ENCODE results near the gene VAMP5.
A peak's percentile ranks its signal among the peaks of the same experiment; 100 is the strongest.
"Not testable (repeated sequence)": the region's sequence is repeated elsewhere in the genome, so short reads cannot be mapped to it uniquely, and the experiment has no call there.

The VAMP5 gene, protein sequence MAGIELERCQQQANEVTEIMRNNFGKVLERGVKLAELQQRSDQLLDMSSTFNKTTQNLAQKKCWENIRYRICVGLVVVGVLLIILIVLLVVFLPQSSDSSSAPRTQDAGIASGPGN

DNA sequence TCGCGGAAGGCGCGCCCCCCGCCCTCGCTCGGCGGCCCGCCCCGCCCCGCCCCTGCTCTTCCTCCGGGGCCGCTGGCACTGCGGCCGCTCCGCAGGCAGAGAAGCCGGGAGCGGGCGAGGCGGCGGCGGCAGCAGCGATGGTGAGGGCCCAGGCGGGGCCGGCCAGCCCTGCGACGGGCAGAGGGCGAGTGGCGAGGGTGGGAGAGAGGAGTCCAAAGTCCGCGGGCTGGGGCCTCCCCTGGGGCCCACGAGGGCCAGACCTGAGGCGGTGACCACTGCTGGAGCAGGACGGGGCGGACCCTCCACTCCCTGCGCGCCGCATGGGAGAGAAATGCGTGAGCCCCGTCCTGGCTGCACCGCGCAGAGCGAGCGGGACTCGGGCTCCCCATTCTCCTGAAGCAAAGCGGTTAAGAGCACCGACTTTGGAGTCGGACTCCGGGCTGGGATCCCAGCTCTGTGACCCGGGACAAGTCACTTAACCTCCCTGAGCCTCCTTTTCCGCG is at the start of gene VAMP5:
TSS of gene VAMP5 (plus strand) at position 78 of the 503 bp plus-strand sequence. CDS start at position 138, 60 bp downstream.
- no peak for DNase-seq

DNA sequence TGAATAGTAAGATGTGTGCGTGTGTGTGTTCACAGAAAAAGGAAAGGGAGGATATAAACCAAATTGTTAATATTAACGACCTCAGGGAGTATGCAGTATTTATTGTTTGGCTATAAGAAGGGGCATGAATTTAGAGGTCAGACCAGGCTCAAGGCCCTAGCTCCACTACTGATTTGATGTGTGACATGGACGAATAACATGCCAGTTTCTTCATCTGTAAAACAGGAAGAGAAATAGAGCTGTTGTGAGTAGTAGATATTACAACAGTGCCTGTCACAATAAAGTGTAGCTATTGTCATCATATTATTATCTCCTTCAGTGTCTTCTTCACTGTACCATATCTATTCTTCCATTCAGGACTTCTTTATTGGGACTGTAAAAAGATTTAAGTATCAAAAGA is 49.4 kb upstream of the VAMP5 start:
- DNase-seq: no peak

DNA sequence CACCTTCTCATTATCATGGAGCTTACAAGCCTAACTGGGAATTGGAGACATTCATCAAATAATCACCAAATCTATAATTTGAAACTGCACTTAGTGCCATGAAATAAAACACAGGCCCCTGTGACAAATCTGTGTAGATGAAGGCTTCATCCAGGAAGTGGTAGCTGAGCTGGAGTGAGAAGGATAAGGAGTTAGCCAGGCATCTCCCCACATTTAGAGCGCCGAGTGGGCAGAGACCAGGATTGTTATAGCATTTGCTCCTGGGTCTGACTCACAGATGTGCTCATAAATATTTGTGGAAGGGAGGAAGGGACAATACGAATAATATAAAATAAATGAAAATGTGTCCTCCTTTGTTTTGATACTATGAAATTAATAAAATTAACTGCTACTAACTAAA is 47.8 kb upstream of the VAMP5 start:
- DNase-seq: no peak

DNA sequence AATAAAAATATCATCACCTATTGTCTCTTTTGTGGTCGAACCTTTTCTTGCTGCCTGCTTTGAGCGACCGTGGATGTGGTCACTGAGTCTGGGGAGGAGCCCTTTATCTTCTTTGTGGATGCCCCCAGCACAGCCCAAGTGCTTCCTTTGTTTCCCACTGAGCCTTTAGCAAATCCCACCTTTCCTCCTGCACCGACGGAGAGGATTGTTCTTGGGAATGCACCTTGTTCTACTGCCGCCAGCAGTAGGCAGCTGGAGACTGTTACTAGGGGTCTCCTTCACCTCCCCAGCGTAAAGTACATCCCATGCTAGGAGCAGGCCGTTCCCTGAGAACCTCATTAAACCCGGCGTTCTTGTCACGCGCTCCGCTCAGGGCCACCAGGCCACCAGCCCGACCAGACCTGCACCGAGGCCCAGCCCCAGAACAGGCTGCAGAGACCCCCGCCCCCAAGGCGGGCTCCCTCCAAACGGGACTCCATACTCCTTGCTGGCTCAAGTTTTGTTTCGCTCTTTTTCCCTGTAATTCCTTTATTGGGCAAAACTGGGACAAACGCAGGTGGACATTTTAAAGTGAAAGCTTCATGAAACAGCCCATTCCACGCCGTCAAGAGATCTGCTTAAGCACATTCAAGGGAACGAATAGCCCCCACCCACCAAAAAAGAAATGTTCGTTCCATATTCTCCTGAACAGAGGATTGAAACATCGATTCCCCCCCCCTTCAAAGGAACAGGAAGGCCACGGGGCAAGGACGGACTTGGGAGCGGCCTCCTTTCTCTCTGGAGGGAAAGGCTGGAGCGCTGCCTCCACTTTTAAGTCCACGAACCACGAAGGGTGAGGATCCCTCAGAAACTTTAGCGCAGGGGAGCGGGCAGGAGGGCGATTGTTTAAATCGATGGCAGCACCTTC is 46.4 kb upstream of the VAMP5 start:
- peak; percentile 70 for DNase-seq

DNA sequence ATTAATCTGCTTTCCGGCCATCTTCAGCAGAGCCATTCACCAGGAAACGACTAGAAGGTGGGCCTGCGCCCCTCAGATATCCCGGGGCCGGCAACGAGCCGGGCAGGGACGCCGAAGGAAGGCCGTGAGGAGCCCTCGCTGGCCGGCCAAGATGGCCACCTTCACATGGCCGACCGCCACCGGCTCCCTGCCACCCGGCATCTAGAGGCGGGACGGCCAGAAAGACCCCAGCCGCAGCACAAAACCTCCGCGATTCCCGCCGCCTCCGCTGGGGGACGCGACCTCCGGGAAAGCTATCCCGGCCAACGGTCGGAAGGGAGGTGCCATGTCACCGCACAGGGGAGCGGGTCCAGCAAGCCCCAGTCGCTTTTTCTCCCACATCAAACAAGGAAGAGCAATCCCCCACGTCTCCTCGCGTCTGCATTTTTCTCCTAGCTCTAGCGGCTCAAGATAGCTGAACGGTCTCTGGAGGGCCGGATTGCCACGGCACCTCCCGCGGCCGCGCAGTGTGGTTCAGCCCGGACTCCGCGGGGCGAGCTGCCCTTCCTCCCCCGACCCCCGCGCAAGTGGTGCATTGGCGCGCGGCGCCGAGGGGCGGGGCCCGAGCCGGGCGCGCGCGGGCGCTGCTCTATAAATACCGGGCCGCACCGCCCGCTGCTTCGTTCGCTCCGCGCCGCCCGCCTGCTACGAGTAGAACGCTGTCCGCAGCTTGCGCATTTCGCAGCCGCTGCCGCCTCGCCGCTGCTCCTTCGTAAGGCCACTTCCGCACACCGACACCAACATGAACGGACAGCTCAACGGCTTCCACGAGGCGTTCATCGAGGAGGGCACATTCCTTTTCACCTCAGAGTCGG is 45.5 kb upstream of the VAMP5 start, which contains the start of gene MAT2A:
TSS of gene MAT2A (plus strand) at position 662 of the 854 bp plus-strand sequence. CDS start at position 782, 120 bp downstream.
- DNase-seq: peak; percentile 98

DNA sequence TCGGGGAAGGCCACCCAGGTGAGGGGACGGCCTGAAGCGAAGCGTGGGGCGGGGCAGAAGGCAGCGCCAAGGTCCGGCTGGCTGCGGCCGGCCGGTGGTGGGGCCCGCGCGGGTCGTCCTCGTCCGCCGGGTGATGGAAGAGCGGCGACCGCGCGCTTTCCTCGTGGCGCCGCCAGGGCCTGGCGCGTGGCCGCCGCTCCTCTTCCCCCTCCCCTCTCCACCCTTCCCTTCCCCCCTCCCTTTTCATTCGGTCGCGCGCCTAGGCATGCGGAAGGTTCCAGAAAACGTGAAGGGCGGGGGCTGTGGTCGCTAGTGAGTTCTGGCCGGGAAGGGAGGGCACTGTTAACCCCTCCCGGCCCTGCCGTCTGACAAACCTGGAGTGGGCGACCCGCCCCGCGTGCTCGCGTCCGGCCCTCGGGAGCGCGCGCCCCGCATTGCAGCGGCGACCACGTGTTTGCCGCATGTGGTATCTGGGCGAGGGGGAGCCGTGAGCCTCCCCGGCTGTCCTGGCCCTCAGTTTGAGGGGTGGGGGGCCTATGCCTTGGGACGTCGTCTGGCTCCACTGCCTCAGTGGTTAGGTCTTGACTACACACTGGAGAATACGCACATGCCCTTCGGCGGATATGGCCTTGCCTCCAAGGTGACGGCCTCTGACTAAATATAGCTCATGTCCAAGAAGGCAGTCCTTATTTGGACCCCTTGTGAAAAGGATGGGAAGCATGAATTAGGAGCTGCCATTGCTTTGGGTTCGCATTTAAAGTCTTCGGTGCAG is 44.7 kb upstream of the VAMP5 start:
- DNase-seq: peak; percentile 88

DNA sequence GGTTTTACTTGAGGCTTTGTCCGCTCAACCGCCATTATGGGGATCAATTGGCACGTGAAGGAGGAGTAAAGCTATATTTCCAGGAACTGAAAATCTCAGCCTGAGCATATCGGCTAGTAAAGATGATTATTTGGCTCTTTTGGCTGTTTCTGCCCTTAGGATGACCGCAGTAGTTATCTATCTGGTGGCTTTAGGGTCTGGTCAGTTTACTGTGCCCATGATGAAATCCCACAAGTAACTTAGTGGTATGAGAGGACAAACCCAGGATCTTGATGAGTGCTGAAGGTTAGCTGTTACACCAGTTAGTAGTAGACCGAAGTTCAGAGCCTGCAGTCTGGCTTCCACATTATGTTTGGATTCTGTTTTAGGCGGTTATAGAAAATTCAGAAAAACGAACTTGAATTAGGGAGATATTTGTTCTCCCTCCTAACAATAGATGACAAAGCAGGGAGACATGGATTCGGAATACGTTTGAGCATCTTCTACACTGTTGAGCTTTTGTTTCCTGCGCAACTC is 44.0 kb upstream of the VAMP5 start:
- no peak for DNase-seq

DNA sequence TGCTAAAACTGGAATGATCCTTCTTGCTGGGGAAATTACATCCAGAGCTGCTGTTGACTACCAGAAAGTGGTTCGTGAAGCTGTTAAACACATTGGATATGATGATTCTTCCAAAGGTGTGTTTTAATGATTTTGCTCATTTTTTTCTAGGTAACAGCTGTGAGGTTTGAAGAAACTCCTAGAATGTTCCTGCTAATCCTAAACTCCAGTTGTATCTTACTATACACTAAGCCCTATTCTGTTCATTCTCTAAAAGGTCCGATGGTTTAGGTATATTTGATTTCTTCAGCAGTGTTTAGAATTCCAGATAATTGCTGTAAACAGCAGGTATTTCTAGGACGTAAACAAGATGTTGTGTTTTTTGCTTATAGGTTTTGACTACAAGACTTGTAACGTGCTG is 43.0 kb upstream of the VAMP5 start:
- DNase-seq: no peak

DNA sequence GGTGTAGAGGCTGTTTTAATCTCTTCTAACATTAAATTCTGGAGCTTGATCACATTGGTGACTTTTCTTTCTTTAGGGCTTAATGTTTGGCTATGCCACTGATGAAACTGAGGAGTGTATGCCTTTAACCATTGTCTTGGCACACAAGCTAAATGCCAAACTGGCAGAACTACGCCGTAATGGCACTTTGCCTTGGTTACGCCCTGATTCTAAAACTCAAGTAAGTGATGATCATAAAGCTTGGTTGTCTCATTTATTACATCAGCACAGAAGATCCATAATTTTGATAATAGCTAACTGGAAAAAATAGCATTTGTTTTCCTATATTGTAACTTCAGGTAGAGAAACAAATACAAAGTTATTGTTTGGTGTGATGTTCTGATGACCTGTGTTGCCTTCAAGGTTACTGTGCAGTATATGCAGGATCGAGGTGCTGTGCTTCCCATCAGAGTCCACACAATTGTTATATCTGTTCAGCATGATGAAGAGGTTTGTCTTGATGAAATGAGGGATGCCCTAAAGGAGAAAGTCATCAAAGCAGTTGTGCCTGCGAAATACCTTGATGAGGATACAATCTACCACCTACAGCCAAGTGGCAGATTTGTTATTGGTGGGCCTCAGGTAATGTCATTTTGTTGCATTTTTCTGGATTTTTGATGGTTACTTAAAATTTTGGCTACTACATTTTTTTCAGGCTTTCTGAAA is 42.3 kb upstream of the VAMP5 start:
- no peak for DNase-seq

DNA sequence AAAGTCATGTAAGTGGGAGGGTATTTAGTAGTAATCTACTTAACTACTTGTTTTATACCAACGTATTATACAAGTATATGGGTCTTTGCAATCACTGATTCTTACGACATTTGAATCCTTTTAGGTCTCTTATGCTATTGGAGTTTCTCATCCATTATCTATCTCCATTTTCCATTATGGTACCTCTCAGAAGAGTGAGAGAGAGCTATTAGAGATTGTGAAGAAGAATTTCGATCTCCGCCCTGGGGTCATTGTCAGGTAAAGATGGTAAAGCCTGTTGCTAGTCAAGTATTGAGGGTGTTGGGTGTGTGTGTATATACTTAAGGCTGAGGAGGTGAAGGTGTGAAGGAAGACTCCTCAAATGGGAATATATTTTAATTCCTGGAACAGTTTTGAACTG is 41.5 kb upstream of the VAMP5 start:
- no peak for DNase-seq

DNA sequence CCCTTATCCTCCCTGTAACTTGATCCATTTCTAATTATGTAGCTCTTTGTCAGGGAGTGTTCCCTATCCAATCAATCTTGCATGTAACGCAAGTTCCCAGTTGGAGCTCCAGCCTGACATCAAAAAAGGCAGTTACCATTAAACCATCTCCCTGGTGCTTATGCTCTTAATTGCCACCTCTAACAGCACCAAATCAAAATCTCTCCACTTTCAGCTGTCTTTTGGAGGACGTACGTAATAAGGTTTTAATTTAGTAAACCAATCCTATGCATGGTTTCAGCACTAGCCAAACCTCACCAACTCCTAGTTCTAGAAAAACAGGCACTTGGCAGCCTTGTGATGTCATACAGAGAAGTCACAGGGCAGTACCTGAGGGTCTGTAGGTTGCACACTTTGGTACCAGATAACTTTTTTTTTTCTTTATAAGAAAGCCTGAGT is 40.0 kb upstream of the VAMP5 start:
- DNase-seq: not testable (repeated sequence)

DNA sequence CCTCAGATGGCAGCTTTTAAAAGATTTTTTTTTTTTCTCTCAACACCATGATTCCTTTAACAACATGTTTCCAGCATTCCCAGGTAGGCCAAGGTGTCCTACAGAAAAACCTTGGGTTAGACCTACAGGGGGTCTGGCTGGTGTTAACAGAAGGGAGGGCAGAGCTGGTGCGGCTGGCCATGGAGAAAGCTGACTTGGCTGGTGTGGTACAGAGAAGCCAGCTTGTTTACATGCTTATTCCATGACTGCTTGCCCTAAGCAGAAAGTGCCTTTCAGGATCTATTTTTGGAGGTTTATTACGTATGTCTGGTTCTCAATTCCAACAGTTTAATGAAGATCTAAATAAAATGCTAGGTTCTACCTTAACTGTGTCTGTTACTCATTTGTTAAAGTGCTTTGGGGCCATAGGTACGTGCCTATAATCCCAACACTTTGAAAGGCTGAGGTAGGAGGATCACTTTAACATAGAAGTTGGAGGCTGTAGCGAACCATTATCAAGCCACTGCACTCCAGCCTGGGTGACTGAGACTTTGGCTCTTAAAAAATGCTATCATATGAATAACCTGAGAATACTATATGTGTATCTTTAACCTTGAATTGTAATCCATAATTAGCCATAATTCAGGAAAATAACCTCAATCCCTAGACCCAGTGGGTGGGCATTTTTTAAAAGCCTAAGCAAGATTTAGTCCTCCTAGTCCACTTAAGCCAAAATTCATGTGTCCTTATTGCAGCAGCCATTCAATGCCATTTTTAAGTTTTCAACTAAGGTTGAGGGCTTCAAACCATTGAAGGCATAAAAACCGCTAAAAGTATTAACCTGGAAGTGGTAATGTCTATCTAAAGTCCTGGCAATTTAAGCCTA is 39.1 kb upstream of the VAMP5 start:
- not testable (repeated sequence) for DNase-seq

DNA sequence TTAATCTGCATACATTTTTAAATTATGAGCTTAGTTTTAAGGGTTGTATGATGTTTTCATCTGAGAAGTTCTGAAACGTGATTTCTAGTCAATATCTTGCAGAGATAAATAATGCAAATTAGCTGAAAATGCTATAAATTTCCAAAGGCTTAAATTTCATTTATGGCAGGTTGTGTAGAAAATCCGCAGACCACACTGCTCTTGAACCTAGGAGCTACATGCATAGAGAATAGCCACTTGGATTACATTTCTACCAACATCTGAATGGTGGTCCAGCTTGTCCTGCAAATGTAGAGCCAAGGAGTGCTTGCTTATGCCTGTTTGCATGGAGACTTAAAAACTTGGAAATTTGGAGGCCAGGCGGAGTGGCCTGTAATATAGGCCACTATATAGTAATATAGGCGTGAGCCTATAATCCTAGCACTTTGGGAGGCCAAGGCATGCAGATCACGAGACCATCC is 38.4 kb upstream of the VAMP5 start:
- no peak for DNase-seq

DNA sequence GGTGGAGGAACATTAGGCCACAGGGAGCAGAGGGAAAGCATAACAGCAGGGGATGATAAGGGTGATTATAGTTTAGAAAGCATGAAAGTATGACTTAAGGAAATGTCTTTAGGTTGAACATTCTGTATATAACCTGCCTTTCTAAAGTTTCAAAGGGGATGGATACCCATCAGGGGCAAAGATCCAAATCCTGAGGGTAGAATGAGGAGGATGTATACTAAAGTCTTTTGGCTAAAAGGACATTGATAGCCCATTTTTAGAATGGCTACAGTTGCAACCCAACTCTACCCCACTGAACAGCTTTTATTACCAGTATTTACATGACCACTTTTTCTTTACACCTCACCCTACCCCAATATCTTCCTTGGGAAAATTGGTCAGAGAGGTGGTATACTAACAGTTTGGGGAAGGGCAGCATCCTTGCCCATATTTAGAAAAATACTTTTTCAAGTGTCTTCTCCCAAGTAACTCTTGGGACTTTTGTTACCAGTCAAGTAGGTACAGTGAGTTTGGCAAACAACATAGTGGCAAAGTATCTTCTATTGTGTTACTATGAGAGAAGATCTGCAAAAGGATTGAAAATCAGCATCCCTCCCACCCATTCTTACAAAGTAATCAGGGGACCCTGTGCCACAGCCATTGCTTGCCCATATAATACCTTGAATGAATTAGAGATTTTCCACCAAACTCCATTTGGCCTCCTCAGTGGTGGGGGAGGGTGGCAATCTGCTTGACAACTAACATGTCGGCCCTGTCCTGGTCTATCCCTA is 37.0 kb upstream of the VAMP5 start:
- no peak for DNase-seq

DNA sequence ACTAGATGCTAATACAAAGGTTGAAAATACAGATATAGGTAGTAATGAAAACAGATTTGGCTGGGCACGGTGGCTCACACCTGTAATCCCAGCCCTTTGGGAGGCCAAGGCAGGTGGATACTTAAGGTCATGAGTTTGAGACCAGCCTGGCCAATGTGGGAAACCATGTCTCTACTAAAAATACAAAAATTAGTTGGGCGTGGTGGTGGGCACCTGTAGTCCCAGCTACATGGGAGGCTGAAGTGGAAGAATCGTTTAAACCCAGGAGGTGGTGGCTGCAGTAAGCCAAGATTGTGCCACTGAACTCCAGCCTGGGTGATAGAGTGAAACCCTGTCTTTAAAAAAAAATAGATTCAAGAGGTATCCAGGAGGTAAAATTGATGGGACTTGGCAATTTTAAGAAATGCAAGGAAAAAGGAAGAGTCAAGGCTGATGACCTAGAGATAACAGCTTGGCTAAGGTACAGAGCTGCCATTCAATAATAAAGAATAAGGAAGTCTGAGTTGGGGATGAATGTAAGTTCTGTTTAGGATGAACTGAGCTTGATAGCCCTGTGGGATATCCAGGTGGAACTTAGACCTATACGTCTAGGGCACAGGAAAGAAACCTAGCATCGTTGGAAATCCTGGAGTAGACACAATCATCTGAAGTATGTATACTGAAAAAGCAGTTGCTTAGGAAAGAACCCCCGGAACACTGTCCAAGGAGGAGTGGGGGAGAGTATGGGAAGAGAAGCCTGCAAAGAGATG is 36.2 kb upstream of the VAMP5 start:
- DNase-seq: no peak

DNA sequence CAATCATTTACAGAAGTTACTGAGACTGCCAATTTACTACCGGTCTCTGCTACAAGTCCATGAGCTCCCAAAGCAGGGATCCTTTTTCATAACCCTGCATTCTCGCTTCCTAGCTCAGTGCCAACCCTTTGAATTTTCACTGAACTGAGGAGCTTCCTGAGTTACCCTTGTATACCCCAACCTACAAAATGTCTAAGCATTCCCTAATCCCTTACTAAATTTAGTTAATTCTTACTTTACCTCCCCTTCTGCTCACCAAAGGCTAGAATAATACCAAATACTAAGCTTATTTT is 35.7 kb upstream of the VAMP5 start:
- DNase-seq: no peak

DNA sequence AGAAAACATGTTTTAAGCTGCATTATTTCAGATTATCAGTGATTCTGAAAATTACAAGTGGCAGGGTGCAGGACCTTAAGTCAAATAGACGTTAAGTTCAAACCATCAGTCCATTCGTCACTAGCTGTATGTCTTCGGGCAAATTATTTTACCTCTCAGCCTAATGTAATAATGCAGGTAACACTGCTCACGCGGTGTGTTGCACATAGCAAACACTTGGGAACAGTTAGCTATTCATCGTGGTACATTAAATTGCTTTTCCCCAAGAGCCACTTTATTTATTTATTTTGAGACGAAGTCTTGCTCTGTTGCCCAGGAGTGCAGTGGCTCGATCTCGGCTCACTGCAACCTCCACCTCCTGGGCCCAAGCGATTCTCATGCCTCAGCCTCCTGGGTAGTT is 35.1 kb upstream of the VAMP5 start:
- DNase-seq: no peak

DNA sequence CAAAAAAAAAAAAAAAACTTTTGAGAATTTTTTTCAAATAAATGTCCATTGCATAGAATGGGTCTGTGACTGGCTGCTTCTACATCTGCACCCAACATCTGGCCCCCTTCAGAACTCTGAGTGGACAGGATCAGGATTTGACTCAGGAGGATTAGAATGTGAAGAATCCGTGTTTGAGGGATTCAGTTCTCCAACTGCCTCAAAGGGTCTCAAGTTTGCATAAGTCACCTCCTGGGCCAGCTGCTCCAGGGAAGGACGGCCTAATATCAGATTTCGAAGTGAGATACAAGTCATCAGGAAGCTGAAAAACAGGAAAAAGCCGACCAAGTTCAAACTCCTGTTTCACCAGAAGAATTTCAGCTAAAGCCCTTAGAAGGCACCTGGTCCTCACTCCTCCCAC is 34.4 kb upstream of the VAMP5 start:
- DNase-seq: no peak

DNA sequence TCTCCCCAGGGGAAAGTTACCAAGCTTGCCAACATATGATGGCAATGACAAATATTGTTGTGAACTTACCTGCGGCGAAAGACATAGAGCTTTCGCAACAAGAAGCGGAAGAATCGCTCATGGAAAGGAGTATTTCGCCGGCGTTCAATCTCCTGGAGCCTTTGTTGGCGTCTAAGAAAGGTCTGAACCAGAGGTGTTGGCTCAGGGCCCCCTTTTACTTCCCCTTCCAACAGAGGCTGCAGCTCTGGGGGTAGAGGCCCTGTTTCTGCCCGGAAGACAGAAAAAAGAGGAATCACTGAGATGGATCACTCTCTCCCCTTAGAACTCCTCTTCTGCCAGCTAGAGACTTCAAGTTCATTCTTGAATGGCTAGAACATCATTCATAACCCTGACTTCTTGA is 33.7 kb upstream of the VAMP5 start:
- no peak for DNase-seq
